ENCODE results near the gene CELSR3.

The CELSR3 gene

DNA sequence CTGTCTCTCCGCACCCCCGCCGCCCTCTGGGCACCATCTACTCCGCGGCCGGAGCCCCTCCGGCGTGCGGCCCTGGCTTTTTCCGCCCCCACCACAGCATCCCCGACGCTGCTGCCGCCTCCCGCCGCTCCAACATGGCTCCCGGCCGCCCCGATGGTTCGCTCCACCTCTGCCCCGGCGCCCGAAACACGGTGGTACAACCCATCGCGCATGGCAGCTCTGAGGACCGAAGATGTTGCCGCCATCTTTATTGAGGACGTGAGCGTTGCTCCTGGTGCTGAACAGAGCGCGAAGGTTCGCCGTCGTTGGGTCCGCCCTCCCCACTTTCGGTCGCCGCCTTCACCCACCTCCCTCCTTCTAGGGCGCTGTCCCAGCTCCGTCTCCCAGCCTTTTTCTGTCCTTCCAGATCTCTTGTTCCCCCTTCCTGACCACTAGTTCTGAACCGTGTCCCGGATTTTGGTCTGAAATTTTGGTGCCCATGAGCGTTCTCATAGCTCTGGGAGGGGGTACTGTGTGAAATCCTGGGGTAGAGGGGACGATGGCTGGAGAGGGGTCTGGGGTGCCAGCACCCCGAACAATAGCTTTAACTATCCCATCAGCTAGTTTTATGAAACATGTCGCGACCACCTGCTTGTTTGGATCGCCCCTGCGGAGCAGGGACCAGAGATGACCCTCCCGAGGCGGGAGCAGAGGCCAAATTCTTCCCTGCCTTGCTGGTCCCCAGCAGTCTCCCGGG is at the start of gene CELSR3:
TSS of gene CELSR3 (minus strand) at position 134 of the 736 bp plus-strand sequence. CDS start 252 bp downstream, outside the sequence.
- peak; percentile 78 for DNase-seq

- DNase-seq, result no peak
Measured at GRCh38 chr3:48711727-48712126, 49.0 kb upstream of the CELSR3 start.

DNA sequence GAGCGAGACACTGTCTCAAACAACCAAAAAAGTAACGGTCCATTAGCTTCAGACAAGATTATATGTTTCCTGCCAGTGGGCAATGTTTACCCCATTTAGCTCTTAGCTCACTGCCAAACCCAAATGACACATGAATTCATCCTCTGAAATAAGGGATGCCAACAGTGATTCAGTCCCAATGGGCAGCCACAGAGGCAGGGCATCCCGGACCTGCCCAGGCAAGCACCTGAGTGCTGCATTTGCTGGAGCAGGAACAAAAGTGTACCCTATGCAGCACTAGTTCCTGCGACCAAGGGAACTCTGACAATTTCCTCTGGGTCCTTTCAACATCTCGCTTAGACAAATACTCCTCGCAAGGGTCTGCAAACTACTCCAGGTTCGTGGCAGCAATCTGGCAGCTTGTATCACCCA is 46.4 kb upstream of the CELSR3 start:
- no peak for DNase-seq

DNA sequence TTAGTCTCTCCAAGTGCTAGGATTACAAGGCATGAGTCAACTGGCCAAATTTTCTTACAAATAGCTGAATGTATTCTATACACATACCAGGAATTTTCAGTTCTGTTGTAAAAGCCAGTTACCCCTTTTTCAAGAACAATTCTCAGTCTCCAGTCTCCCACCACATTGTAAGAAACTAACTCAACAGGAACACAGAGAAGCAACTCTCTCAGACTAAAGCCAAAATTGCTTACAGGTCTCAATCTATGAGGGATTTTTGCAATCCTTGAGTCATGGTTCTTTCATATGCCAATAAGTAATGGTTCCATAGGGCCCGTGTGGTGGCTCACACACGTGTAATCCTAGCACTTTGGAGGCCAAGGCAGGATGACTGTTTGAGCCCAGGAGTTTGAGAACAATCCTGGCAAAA is 45.8 kb upstream of the CELSR3 start:
- DNase-seq, result no peak

DNA sequence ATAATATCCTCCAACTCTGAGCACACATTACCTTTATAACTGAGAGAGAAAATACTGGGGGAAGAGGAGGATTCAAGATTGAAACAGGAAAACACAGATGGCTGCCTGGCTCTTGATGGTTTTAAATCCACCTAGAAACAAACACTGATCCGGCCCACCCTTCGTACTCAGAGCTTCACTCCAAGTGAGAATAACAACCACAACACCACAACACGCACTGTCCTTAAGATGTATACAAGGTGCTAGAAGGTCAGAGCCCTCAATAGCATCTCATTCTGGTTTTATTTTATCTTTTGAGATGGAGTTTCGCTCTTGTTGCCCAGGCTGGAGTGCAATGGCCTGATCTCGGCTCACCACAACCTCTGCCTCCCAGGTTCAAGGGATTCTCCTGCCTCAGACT is 44.5 kb upstream of the CELSR3 start:
- DNase-seq, result no peak

- DNase-seq, result no peak
Measured at GRCh38 chr3:48702320-48702920, 39.7 kb upstream of the CELSR3 start.

DNA sequence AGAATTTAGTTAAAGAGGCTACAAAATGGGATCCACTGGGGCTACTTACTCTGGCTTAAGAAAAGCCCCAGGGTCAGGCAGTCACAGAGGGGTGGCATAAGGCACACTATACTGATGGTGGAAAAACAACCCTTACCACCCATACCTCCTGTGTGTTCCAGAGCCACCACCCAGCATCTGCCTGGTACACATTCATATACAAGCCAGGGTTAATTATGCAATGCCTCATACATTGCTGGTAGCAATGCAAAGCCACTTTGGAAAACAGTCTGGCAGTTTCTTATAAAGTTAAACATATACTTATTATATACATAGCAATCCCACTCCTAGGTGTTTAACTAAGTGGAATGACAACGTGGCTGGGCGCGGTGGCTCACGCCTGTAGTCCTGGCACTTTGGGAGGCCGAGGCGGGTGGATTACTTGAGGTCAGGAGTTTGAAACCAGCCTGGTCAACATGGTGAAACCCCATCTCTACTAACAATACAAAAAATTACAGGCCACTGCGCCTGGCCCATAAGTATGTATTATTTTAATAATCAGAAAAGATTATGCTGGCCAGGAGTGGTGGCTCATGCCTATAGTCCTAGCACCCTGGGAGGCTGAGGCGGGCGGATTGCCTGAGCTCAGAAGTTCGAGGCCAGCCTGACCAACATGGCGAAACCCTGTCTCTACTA is 38.2 kb upstream of the CELSR3 start:
- DNase-seq, result no peak

DNA sequence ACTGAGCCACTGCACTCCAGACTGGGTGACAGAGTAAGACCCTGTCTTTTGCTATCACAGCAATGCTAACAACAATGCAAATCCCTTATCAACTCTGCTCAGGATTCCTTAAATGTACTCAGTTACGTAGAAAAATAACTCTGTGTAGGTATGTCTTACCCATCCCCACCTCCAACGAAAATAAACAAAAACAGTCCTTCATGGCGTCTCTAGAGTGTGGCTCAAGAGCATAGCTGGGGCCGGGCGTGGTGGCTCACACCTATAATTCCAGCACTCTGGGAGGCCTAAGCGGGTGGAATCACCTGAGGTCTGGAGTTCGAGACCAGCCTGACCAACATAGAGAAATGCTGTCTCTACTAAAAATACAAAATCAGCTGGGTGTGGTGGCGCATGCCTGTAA is 36.2 kb upstream of the CELSR3 start:
- no peak for DNase-seq

GRCh38 chr3:48697952-48698351 is 35.3 kb upstream of the CELSR3 start:
- DNase-seq, result no peak

DNA sequence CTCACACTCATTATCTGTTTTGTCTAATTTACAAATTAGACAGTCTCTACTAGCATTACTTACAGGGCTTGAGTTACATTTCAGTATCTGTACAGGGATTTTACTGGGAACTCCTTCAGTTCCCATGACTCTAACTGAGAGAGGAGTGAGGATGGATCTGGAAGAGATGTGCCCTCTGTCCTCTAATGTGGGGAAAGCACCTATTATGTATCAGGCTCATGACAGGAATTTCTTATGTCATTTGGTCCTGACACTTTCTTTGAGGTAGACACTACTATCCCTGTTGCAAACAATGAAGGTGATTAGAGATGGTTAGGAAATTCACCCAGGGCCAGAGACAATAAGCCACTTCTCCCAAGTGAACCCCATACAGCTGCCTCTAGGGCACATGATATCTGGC is 33.9 kb upstream of the CELSR3 start:
- no peak for DNase-seq

- DNase-seq, result no peak
Measured at GRCh38 chr3:48696156-48696555, 33.5 kb upstream of the CELSR3 start.

- DNase-seq, result no peak
Measured at GRCh38 chr3:48695393-48695753, 32.7 kb upstream of the CELSR3 start.

DNA sequence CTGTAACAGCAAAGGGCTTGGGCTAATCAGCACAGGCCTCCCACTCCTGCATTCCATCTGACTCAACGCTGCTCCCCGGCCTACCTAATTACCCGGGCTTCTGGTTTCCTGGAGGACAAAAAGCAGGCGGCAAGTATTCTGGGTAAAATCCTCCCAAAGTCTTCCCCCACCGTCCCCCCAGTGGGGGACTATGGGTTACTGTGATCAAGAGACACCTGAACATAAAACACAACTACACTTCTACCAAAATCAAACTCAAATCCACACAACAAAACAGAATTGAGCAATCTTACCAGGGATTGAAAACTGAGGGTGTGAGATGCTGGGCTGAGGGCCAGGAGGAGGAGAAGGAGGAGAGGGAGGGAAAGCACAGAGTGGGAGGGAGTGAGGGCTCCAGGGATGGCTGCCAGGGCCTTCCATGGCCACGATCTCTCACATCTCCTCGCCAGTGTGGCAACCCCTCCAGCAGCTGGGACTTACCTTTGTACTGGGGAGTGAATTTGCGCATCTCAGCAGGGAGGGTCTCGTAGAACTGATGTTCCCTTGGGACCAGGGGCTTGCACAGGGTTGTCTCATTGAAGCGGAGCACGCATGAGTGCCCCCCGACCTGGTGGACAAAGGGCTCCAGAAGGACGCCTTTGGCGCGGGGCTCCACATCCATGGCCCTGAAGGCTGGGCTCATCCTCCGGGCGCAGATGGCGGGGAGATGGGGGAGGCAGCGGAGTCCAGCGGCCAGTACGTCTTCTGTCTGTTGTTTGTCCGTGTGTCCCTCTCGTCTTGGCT is 32.1 kb upstream of the CELSR3 start:
- no peak for DNase-seq

- no peak for DNase-seq
Measured at GRCh38 chr3:48693826-48694225, 31.1 kb upstream of the CELSR3 start.

- DNase-seq, result no peak
Measured at GRCh38 chr3:48692551-48692950, 29.9 kb upstream of the CELSR3 start.

DNA sequence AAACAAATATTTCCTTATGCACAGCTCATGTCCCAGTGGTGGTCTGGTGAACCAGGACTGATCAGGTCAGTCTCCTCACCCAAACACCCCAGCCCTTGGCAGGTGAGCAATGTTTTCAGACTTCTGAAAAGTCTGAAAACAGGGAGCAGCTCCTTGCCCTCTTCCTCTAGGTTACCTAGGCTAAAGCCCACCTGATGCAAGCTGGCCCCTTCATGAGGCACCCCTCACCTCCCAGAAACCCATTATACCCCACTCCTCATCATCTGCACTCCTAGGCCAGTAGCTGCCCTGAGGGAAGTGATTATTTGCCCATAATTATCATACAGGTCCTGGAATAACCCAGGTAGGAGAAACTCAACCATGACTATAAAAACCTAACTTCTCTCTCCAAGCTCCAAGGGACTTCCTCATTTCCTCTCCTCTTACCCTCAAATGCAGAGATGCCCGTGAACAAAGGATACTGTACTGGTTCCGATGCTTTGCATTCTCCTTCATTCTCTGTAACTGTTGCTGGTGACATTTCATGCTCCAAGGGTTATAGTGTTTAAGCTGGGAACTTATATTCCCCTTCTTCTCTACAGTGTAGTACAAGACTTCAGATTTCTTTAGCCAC is 28.3 kb upstream of the CELSR3 start:
- DNase-seq, result no peak

- DNase-seq, result no peak
Measured at GRCh38 chr3:48689384-48689783, 26.7 kb upstream of the CELSR3 start.

DNA sequence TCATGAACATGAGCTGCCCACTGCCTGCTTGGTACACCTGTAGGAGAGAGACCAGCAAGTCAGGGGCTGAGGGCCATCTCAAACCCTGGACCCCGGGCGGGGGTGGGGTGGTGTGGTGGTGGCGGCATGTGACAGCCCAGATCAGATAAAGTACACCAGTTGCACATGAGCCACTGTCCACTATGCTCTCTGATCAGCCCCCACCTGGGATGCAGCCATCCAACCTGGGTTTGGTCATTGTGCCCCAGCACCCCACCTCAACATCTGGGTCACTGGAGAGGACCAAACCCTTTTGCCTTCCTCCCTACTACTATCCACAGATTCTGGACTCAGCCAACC is 26.0 kb upstream of the CELSR3 start:
- no peak for DNase-seq

- no peak for DNase-seq
Measured at GRCh38 chr3:48688032-48688736, 25.5 kb upstream of the CELSR3 start.

DNA sequence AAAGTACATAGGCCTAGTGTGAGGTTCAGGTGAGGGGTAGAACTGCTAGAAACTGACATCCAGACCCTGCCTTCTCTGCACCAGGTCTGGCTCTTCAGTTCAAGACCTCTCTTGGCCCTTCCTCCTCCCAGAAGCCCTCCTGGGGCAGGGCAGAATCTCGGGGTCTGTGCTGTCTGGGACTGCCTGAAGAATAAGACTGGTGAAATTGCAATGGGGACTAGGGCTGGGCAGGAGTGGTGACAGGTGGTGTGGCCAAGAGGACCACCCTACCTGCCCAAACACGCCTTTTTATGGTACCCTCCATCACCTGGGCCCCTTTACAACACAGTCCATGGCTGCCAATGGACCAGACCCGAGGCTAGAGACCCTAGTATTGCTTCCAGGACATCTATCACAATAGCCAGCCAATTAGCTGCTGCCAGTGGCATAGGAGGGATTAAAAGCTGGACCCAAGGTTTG is 24.6 kb upstream of the CELSR3 start:
- no peak for DNase-seq

DNA sequence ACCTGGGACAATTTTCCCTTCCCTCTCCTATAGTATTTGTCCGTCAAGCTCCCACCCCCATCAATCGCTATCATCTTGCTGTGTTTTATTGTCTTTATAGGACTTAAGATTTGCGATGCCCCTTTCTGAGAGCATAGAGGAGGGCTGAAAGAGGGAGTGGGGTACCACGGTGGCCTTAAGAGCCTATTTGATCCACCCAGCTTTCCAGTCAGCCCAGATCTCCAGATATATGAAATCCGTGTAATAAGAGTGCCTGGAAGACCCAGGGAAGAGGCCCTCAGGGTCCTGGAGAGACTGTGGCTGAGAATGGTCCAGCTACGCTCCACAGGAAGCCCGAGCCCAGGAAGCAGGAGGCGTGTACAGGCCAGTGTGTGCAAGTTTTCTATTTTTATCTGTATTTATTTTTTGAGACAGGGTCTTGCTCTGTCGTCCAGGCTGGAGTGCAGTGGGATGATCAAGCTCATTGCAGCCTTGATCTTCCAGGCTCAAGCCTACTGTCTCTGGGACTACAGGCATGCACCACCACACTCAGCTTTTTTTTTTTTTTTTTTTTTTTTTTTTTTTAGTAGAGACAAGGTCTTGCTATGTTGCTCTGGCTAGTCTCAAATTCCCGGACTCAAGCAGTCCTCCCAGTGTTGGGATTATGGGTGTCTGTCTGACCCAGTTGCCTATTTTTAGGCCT is 24.0 kb upstream of the CELSR3 start:
- DNase-seq, result no peak
